Cardiac fibroblast (primary cell): Measurements from ENCODE around the gene TASOR2.

Experiments
- DNase-seq, 2 donors: peaks; one replicate each; pipeline versions ENCODE4 v3.0.0 to v3.0.0-alpha.2; 2010; ENCODE audit warnings: low read depth in 2 of 2
- H3K4me3 ChIP-seq, 2 donors: replicated peaks in 1 of 2; 1 replicate in 1 of 2; 2 replicates in 1 of 2; pipeline ENCODE4 v1.5.1; 2011; ENCODE audit warnings: low read depth in 2 of 2, low read length in 2 of 2, mild to moderate bottlenecking in 2 of 2, moderate library complexity in 1 of 2
- CTCF ChIP-seq: IDR thresholded peaks from one replicate; pipeline ENCODE4 v1.5.1; 2011; ENCODE audit warnings: low read depth, mild to moderate bottlenecking, low read length, inconsistent platforms

The TASOR2 gene

DNA sequence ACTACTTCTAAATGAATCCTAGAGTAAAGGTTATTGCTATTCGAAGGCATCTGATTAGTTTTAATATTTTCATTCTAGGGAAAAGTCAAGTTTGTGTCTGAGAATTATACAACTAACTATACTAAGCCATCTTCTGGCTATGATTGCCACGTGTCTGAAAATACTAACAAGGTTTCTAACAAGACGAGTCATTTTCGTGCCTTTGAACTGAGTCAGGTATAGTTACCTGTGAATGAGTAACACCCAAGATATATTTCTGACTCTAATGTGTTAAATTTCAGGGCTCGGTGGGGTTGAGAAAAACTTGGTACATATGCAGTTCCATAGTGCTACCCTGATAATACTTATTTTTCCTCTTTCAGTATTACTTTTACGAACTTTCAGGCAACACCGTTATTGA is 35.5 kb downstream of the TASOR2 start:
- DNase-seq = no peak
- no peak overlapping the region for H3K4me3 ChIP-seq
- no peak for TF ChIP-seq CTCF

DNA sequence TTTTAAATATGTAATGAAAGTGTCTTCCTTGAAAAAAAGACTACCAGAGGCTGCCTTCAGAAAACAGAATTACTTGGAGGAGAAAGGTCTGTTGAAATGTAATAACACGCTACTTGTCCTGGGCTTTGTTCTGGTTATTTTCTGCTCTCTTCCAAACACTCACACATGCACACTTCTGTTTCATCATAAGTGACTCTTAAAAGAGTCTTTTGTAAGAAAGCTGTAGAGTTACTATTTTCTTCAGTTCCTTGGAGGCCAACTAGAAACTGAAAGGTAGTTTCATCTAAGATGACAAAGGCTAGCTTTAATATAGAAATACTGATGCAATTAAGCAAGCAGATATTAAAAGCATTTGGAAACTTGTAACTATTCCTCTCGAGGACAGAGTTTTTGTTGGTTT is 39.1 kb downstream of the TASOR2 start:
- no peak for DNase-seq
- H3K4me3 ChIP-seq = no peak overlapping the region
- no peak for TF ChIP-seq CTCF

DNA sequence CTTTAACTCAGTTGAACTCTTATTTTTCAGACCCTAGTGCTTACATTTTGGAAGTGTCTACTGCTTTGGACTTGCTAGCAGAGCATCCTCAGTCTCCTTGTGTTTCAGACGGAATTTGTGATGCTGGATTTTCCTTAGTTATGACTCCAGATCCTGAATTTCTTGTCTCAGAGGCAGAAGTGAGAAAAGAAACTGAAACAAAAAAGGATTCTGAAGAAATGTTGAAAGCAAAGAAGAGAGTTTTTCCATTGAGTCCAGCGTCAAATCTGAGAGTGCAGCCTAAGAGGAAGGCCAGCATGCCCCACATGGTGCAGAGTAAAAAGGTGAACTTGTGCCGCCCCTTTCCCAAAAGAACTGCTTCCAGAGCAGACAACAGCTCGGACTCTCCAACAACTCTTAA is 46.1 kb downstream of the TASOR2 start:
- H3K4me3 ChIP-seq = no peak overlapping the region
- no peak for TF ChIP-seq CTCF
- no peak for DNase-seq

GRCh38 chr10:5731559-5731958 is 46.9 kb downstream of the TASOR2 start:
- no peak for TF ChIP-seq CTCF
- DNase-seq = no peak

GRCh38 chr10:5732141-5732540 is 47.5 kb downstream of the TASOR2 start:
- DNase-seq = no peak
- no peak overlapping the region for H3K4me3 ChIP-seq
- TF ChIP-seq CTCF = no peak

More at GRCh38 chr10:5731559-5731958, 46.9 kb downstream of the TASOR2 start:
- H3K4me3 ChIP-seq = no peak overlapping the region
